Stimulated activated CD8-positive, alpha-beta memory T cell treated with anti-CD3 and anti-CD28 coated beads, Interleukin-7, amount 100 ng/mL, for 24 hours (primary cell): ENCODE data around the gene HSFX1.
A peak's percentile ranks its signal among the peaks of the same experiment; 100 is the strongest.

Experiments
- DNase-seq: peaks from one replicate; pipeline ENCODE4 v3.0.0-alpha.2; 2020; ENCODE audit warnings: low read depth

Gene HSFX1

DNA sequence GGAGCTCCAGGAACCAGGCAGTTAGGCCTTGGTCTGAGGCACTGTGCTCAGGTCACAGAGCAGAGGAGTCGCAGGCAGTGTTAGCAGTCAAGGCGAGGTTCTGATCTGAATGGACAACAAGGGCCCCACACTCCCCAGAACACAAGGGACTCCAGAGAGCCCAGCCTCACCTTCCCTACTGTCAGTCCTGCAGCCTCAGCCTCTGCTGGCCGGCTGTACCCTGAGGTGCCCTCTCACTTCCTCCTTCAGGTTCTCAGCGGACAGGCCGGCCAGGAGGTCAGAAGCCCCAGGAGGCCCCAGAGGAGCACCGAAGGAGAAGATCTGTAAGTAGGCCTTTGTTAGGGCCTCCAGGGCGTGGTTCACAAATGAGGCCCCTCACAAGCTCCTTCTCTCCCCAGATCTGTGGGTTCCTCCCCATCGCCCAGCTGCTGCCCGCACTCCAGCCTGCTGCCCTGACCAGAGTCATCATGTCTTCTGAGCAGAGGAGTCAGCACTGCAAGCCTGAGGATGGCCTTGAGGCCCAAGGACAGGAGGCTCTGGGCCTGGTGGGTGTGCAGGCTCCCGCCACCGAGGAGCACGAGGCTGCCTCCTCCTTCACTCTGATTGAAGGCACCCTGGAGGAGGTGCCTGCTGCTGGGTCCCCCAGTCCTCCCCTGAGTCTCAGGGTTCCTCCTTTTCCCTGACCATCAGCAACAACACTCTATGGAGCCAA is 34.0 kb downstream of the HSFX1 start:
- no peak for DNase-seq

DNA sequence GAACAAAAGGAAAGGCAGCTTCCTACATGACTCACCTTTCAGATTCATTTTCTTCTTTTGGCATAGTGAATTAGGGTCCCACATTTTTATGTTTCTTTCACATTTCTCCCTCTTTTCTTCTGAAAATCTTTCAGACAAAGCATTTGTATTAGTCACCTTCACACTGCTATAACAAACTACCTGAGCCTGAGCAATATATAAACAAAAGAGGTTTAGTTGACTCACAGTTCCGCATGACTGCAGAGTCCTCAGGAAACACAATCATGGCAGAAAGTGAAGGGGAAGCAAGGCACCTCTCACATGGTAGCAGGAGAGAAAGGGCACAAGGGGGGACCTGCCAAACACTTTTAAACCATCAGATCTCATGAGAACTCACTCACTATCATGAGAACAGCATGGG is 44.8 kb downstream of the HSFX1 start:
- no peak for DNase-seq

DNA sequence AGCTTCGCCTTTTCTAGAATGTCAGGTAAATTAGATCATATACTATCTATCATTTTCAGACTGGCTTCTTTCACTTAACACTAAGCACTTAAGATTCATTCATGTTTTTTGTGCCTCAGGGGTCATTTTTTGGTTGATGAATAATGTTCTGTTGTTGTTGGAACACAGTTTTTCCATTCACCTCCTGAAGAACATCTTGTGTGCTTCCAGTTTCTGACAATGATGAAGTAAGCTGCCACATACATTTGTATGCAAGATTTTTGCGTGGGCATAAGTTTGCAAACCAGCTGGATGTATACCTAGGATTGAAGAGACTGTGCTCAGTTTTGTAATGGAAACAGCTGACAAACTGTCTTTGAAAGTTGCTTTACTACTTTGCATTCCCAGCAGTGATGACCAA is 45.5 kb downstream of the HSFX1 start:
- no peak for DNase-seq

DNA sequence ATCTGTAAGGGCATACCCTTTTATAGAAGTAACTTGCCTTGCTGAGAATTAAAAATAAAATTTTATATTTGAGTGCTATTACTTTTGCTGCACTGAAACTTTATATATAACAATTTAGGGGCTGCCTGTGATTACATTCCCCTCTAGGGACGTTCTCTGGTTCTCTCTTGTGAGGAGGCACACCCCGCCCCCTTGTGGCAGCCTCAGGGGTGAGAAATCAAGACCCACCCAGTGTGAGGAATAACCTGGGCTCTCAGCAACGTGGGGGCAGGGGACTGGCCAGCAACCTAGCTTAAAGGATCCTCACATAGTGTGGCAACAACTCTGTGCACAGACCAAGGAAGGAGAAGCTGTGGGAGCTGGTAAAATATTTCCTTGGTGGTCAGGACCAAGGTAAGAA is 51.6 kb downstream of the HSFX1 start:
- peak; percentile 29 for DNase-seq
